ENCODE results near the gene ITGA2B.
"Not testable (repeated sequence)": the region's sequence is repeated elsewhere in the genome, so short reads cannot be mapped to it uniquely, and the experiment has no call there.

Gene ITGA2B

GRCh38 chr17:44374306-44375195, 14.9 kb downstream of the ITGA2B start:
- in situ Hi-C loops (cut with MboI; ENCODE audit: low pct_unique_long_range_greater_than_20kb, low sequenced_read_pairs) = no loop called here

GRCh38 chr17:44372036-44372435, 17.4 kb downstream of the ITGA2B start:
- in situ Hi-C loops (cut with MboI; ENCODE audit: low pct_unique_long_range_greater_than_20kb, low sequenced_read_pairs) = no loop called here
- no peak for DNase-seq

More at GRCh38 chr17:44374306-44375195, 14.9 kb downstream of the ITGA2B start:
- no peak for DNase-seq

- in situ Hi-C loops (cut with MboI; ENCODE audit: low pct_unique_long_range_greater_than_20kb, low sequenced_read_pairs); DNase-seq: not testable (repeated sequence)
These were observed 19.9 kb downstream of the ITGA2B start for GRCh38 chr17:44369414-44370023.

GRCh38 chr17:44368391-44369243, 20.8 kb downstream of the ITGA2B start:
- DNase-seq; in situ Hi-C loops (cut with MboI; ENCODE audit: low pct_unique_long_range_greater_than_20kb, low sequenced_read_pairs): not testable (repeated sequence)

- in situ Hi-C loops (cut with MboI; ENCODE audit: low pct_unique_long_range_greater_than_20kb, low sequenced_read_pairs) = no loop called here
These were observed 22.0 kb downstream of the ITGA2B start for GRCh38 chr17:44367231-44367979.

GRCh38 chr17:44365051-44365450, 24.4 kb downstream of the ITGA2B start:
- DNase-seq; in situ Hi-C loops (cut with MboI; ENCODE audit: low pct_unique_long_range_greater_than_20kb, low sequenced_read_pairs): not testable (repeated sequence)

More at GRCh38 chr17:44367231-44367979, 22.0 kb downstream of the ITGA2B start:
- no peak for DNase-seq

GRCh38 chr17:44363613-44364159, 25.8 kb downstream of the ITGA2B start, which contains the start of gene FAM171A2:
Gene FAM171A2 (minus strand): TSS chr17:44363853. CDS start chr17:44363714, 139 bp downstream.
- in situ Hi-C loops (cut with MboI; ENCODE audit: low pct_unique_long_range_greater_than_20kb, low sequenced_read_pairs) = no loop called here
- DNase-seq = peak; percentile 44

GRCh38 chr17:44362949-44363612, 26.4 kb downstream of the ITGA2B start:
- in situ Hi-C loops (cut with MboI; ENCODE audit: low pct_unique_long_range_greater_than_20kb, low sequenced_read_pairs) = no loop called here

GRCh38 chr17:44362459-44362948, 26.9 kb downstream of the ITGA2B start:
- no peak for DNase-seq
- in situ Hi-C loops (cut with MboI; ENCODE audit: low pct_unique_long_range_greater_than_20kb, low sequenced_read_pairs) = no loop called here

More at GRCh38 chr17:44362949-44363612, 26.4 kb downstream of the ITGA2B start:
- no peak for DNase-seq

GRCh38 chr17:44361292-44362260, 27.9 kb downstream of the ITGA2B start:
- in situ Hi-C loops (cut with MboI; ENCODE audit: low pct_unique_long_range_greater_than_20kb, low sequenced_read_pairs) = no loop called here
- DNase-seq = no peak

- in situ Hi-C loops (cut with MboI; ENCODE audit: low pct_unique_long_range_greater_than_20kb, low sequenced_read_pairs) = no loop called here
These were observed 28.6 kb downstream of the ITGA2B start for GRCh38 chr17:44360826-44361225.

GRCh38 chr17:44360144-44360533, 29.3 kb downstream of the ITGA2B start:
- no peak for DNase-seq
- in situ Hi-C loops (cut with MboI; ENCODE audit: low pct_unique_long_range_greater_than_20kb, low sequenced_read_pairs) = no loop called here

More at GRCh38 chr17:44360826-44361225, 28.6 kb downstream of the ITGA2B start:
- no peak for DNase-seq

GRCh38 chr17:44359458-44360143, 29.8 kb downstream of the ITGA2B start:
- in situ Hi-C loops (cut with MboI; ENCODE audit: low pct_unique_long_range_greater_than_20kb, low sequenced_read_pairs) = no loop called here
- DNase-seq = no peak

GRCh38 chr17:44359006-44359405, 30.4 kb downstream of the ITGA2B start:
- in situ Hi-C loops (cut with MboI; ENCODE audit: low pct_unique_long_range_greater_than_20kb, low sequenced_read_pairs) = no loop called here
- DNase-seq = no peak

- no peak for DNase-seq
- in situ Hi-C loops (cut with MboI; ENCODE audit: low pct_unique_long_range_greater_than_20kb, low sequenced_read_pairs) = no loop called here
These were observed 31.4 kb downstream of the ITGA2B start for GRCh38 chr17:44358066-44358465.

- no peak for DNase-seq
- in situ Hi-C loops (cut with MboI; ENCODE audit: low pct_unique_long_range_greater_than_20kb, low sequenced_read_pairs) = no loop called here
These were observed 33.2 kb downstream of the ITGA2B start for GRCh38 chr17:44356241-44356640.

Data from KBM-7 (cell line).